Activated naive CD8-positive, alpha-beta T cell treated with anti-CD3 and anti-CD28 coated beads for 36 hours (primary cell): ENCODE data around the gene U2SURP. TPM values are rescaled to one million over a fixed set of nuclear protein-coding genes. Genes with fewer than 3 reads are reported as not detected.
A peak's percentile ranks its signal among the peaks of the same experiment; 100 is the strongest.
"Not testable (repeated sequence)": the region's sequence is repeated elsewhere in the genome, so short reads cannot be mapped to it uniquely, and the experiment has no call there.

ENCODE experiments used
- DNase-seq: peaks from one replicate; pipeline ENCODE4 v3.0.0; 2021
- H3K27ac Mint-ChIP-seq: one replicate; pipeline ENCODE4 v1.8.0; 2022; ENCODE audit warnings: mild to moderate bottlenecking, moderate library complexity, mixed read lengths
- H3K27me3 Mint-ChIP-seq: one replicate; pipeline ENCODE4 v1.8.0; 2022; ENCODE audit warnings: mild to moderate bottlenecking, mixed read lengths
- H3K36me3 Mint-ChIP-seq: one replicate; pipeline ENCODE4 v1.8.0; 2021; ENCODE audit warnings: mild to moderate bottlenecking, mixed read lengths
- H3K4me1 Mint-ChIP-seq: one replicate; pipeline ENCODE4 v1.8.0; 2021; ENCODE audit warnings: mixed read lengths
- H3K4me3 Mint-ChIP-seq: one replicate; pipeline ENCODE4 v1.8.0; 2022; ENCODE audit warnings: mild to moderate bottlenecking, moderate library complexity, mixed read lengths
- H3K9me3 Mint-ChIP-seq: one replicate; pipeline ENCODE4 v1.8.0; 2022; ENCODE audit warnings: mixed read lengths
- total RNA-seq, 2 experiments: library from RNA; stranded (reverse); gene quantifications; one replicate each; pipeline ENCODE4 v1.2.3, GENCODE V29; 2021

Gene U2SURP
- total RNA-seq, 2 experiments from 2014 or later: 201 to 209 TPM

- Mint-ChIP-seq H3K27me3 (no peaks in the 10 kb centered on the region), H3K4me3 (no peak overlapping the region), H3K27ac (no peak overlapping the region), H3K36me3 (peaks cover 38% of the 10 kb centered on the region), H3K4me1 (peaks cover 1% of the 10 kb centered on the region), H3K9me3 (no peaks in the 10 kb centered on the region)
- no peak for DNase-seq
Observed at GRCh38 chr3:143024351-143024960, 23.1 kb downstream of the U2SURP start.

- peaks cover 28% of the 10 kb centered on the region for H3K36me3 Mint-ChIP-seq
Observed at GRCh38 chr3:143031327-143031726, 30.0 kb downstream of the U2SURP start.

GRCh38 chr3:143031796-143032387, 30.5 kb downstream of the U2SURP start:
- H3K27me3 Mint-ChIP-seq, H3K9me3 Mint-ChIP-seq, H3K27ac Mint-ChIP-seq, DNase-seq, H3K4me3 Mint-ChIP-seq: not testable (repeated sequence)
- Mint-ChIP-seq H3K36me3 (peaks cover 28% of the 10 kb centered on the region), H3K4me1 (peaks cover 13% of the 10 kb centered on the region)

More at GRCh38 chr3:143031327-143031726, 30.0 kb downstream of the U2SURP start:
- Mint-ChIP-seq H3K9me3 (no peaks in the 10 kb centered on the region), H3K27me3 (no peaks in the 10 kb centered on the region), H3K4me3 (no peak overlapping the region), H3K27ac (no peak overlapping the region), H3K4me1 (peaks cover 9% of the 10 kb centered on the region)
- DNase-seq: no peak

GRCh38 chr3:143035466-143036211, 34.3 kb downstream of the U2SURP start:
- no peak overlapping the region for H3K4me3 Mint-ChIP-seq
- no peak for DNase-seq
- H3K9me3 Mint-ChIP-seq: no peaks in the 10 kb centered on the region
- peaks cover 16% of the 10 kb centered on the region for H3K36me3 Mint-ChIP-seq
- no peaks in the 10 kb centered on the region for H3K27me3 Mint-ChIP-seq
- H3K27ac Mint-ChIP-seq: peak overlapping the region; percentile 35
- H3K4me1 Mint-ChIP-seq: peaks cover 12% of the 10 kb centered on the region

GRCh38 chr3:143036557-143036956, 35.2 kb downstream of the U2SURP start:
- Mint-ChIP-seq H3K27me3 (no peaks in the 10 kb centered on the region), H3K36me3 (peaks cover 12% of the 10 kb centered on the region), H3K4me3 (no peak overlapping the region), H3K4me1 (peaks cover 12% of the 10 kb centered on the region), H3K9me3 (no peaks in the 10 kb centered on the region), H3K27ac (peak overlapping the region; percentile 40)
- no peak for DNase-seq

GRCh38 chr3:143037867-143038266, 36.5 kb downstream of the U2SURP start:
- Mint-ChIP-seq H3K27ac (no peak overlapping the region), H3K4me3 (no peak overlapping the region), H3K4me1 (peaks cover 12% of the 10 kb centered on the region), H3K36me3 (peaks cover 12% of the 10 kb centered on the region), H3K27me3 (no peaks in the 10 kb centered on the region), H3K9me3 (no peaks in the 10 kb centered on the region)
- DNase-seq: no peak

- Mint-ChIP-seq H3K27me3 (no peaks in the 10 kb centered on the region), H3K36me3 (peaks cover 26% of the 10 kb centered on the region), H3K4me1 (peaks cover 9% of the 10 kb centered on the region), H3K27ac (no peak overlapping the region), H3K9me3 (no peaks in the 10 kb centered on the region), H3K4me3 (no peak overlapping the region)
- no peak for DNase-seq
Observed at GRCh38 chr3:143040261-143040879, 39.0 kb downstream of the U2SURP start.

GRCh38 chr3:143041903-143042302, 40.5 kb downstream of the U2SURP start:
- Mint-ChIP-seq H3K27ac (no peak overlapping the region), H3K4me1 (no peaks in the 10 kb centered on the region), H3K9me3 (no peaks in the 10 kb centered on the region), H3K36me3 (peaks cover 31% of the 10 kb centered on the region), H3K27me3 (no peaks in the 10 kb centered on the region), H3K4me3 (no peak overlapping the region)
- no peak for DNase-seq

- peaks cover 41% of the 10 kb centered on the region for H3K36me3 Mint-ChIP-seq
- no peaks in the 10 kb centered on the region for H3K9me3 Mint-ChIP-seq
- H3K4me3 Mint-ChIP-seq: no peak overlapping the region
- H3K4me1 Mint-ChIP-seq: peaks cover 2% of the 10 kb centered on the region
- no peaks in the 10 kb centered on the region for H3K27me3 Mint-ChIP-seq
- no peak for DNase-seq
- H3K27ac Mint-ChIP-seq: no peak overlapping the region
Observed at GRCh38 chr3:143045639-143046038, 44.3 kb downstream of the U2SURP start.

- H3K27me3 Mint-ChIP-seq, H3K27ac Mint-ChIP-seq, H3K4me1 Mint-ChIP-seq, H3K4me3 Mint-ChIP-seq, DNase-seq, H3K9me3 Mint-ChIP-seq: not testable (repeated sequence)
- peaks cover 41% of the 10 kb centered on the region for H3K36me3 Mint-ChIP-seq
Observed at GRCh38 chr3:143046075-143046474, 44.7 kb downstream of the U2SURP start.

GRCh38 chr3:143054011-143054410, 52.6 kb downstream of the U2SURP start:
- Mint-ChIP-seq H3K27me3 (no peaks in the 10 kb centered on the region), H3K36me3 (peaks cover 32% of the 10 kb centered on the region), H3K4me3 (no peak overlapping the region), H3K27ac (no peak overlapping the region), H3K4me1 (peaks cover 3% of the 10 kb centered on the region), H3K9me3 (no peaks in the 10 kb centered on the region)
- DNase-seq: no peak

GRCh38 chr3:143056372-143056771, 55.0 kb downstream of the U2SURP start:
- Mint-ChIP-seq H3K27me3 (no peaks in the 10 kb centered on the region), H3K4me1 (peaks cover 18% of the 10 kb centered on the region), H3K9me3 (no peaks in the 10 kb centered on the region), H3K36me3 (peaks cover 36% of the 10 kb centered on the region), H3K4me3 (no peak overlapping the region), H3K27ac (no peak overlapping the region)
- DNase-seq: no peak

GRCh38 chr3:143060906-143061305, 59.5 kb downstream of the U2SURP start:
- H3K27ac Mint-ChIP-seq: no peak overlapping the region
- H3K4me3 Mint-ChIP-seq: no peak overlapping the region
- H3K4me1 Mint-ChIP-seq: peaks cover 22% of the 10 kb centered on the region

GRCh38 chr3:143063018-143063417, 61.6 kb downstream of the U2SURP start:
- Mint-ChIP-seq H3K4me1 (peaks cover 22% of the 10 kb centered on the region), H3K4me3 (no peak overlapping the region), H3K27me3 (no peaks in the 10 kb centered on the region), H3K36me3 (peaks cover 27% of the 10 kb centered on the region), H3K9me3 (no peaks in the 10 kb centered on the region), H3K27ac (no peak overlapping the region)
- no peak for DNase-seq

More at GRCh38 chr3:143060906-143061305, 59.5 kb downstream of the U2SURP start:
- H3K36me3 Mint-ChIP-seq: peaks cover 34% of the 10 kb centered on the region
- DNase-seq: no peak
- no peaks in the 10 kb centered on the region for H3K9me3 Mint-ChIP-seq
- no peaks in the 10 kb centered on the region for H3K27me3 Mint-ChIP-seq

GRCh38 chr3:143064777-143065176, 63.4 kb downstream of the U2SURP start:
- Mint-ChIP-seq H3K36me3 (peaks cover 20% of the 10 kb centered on the region), H3K27ac (no peak overlapping the region), H3K27me3 (no peaks in the 10 kb centered on the region)

More at GRCh38 chr3:143064777-143065176, 63.4 kb downstream of the U2SURP start:
- Mint-ChIP-seq H3K4me1 (peaks cover 19% of the 10 kb centered on the region), H3K9me3 (no peaks in the 10 kb centered on the region), H3K4me3 (no peak overlapping the region)
- DNase-seq: no peak
